Neutrophil (primary cell): ENCODE measurements around the gene PIEZO2.

Experiments
- H3K27ac ChIP-seq: fragments of 200-600 bp; sonication (generic); 2 replicates; pipeline ENCODE4 v1.5.1; 2016; ENCODE audit warnings: mild to moderate bottlenecking, moderate library complexity
- H3K27me3 ChIP-seq: fragments of 200-600 bp; sonication (generic); 2 replicates; pipeline ENCODE4 v1.6.0; 2016; ENCODE audit warnings: mild to moderate bottlenecking
- H3K36me3 ChIP-seq: fragments of 200-600 bp; sonication (generic); 2 replicates; pipeline ENCODE4 v1.5.1; 2017
- H3K4me1 ChIP-seq, 2 experiments: fragments of 200-600 bp in 1 of 2; sonication (generic) in 1 of 2; 1 replicate in 1 of 2; 2 replicates in 1 of 2; pipeline versions ENCODE4 v1.5.1 to v1.6.1; 2013 to 2016; ENCODE audit warnings: low read depth in 1 of 2, low read length in 1 of 2, mild to moderate bottlenecking in 1 of 2, moderate library complexity in 1 of 2; ENCODE audit not compliant: control insufficient read depth in 1 of 2, insufficient read depth in 1 of 2
- H3K4me3 ChIP-seq, 2 experiments: fragments of 200-600 bp in 1 of 2; sonication (generic) in 1 of 2; 1 replicate in 1 of 2; 2 replicates in 1 of 2; pipeline ENCODE4 v1.5.1; 2013 to 2016; ENCODE audit warnings: low read depth in 1 of 2, low read length in 1 of 2, mild to moderate bottlenecking in 1 of 2, moderate library complexity in 1 of 2
- H3K9me3 ChIP-seq: fragments of 200-600 bp; sonication (generic); 2 replicates; pipeline ENCODE4 v1.5.1; 2016
- CTCF ChIP-seq: fragments of 200-600 bp; sonication (generic); IDR thresholded peaks from 2 replicates; pipeline ENCODE4 v1.5.1; 2016; ENCODE audit warnings: antibody characterized with exemption

PIEZO2 gene

DNA sequence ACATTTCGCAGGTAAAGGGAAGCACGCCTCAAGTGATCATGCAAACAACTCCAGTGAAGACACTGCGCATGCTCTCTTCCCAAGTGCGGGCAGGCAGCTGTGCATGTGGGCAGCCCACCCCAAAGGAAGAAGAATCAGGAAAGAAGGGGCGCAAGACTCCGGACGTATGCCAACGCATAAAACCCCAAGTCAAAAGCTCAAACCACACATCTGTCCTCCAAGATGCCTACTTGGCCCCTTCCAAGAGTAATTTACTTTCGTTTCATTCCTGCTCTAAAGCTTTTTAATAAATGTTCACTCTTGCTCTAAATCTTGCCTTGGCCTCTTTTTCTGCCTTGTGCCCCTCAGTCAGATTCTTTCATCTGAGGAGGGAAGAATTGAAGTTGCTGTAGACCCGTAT, 254.9 kb downstream of the PIEZO2 start:
- Histone ChIP-seq H3K27me3 (no peaks in the 10 kb centered on the region), H3K27ac (no peak overlapping the region), H3K4me3 (no peak overlapping the region), H3K9me3 (no peaks in the 10 kb centered on the region), H3K4me1 (no peaks in the 10 kb centered on the region), H3K36me3 (no peaks in the 10 kb centered on the region)
- TF ChIP-seq CTCF: no peak

DNA sequence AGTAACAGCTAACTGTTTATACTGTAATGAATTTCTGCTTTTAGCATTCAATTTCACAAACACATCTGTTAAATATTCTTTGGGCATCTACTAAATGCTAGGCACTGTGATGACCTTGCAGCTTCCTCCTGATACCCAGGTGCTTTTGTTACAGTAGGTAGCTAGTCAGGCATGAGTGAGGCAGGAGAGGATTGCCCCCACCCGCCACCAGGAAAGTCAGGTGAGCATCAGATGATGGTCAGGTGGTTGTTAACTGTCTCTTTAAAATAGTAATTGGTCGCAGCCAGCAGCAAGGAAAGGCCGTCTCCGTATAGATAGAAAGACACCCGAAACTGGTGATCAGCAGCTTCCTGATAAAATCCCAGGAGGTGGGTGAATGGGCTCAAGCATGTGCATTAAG, 255.6 kb downstream of the PIEZO2 start:
- Histone ChIP-seq H3K36me3 (no peaks in the 10 kb centered on the region), H3K9me3 (no peaks in the 10 kb centered on the region), H3K4me1 (no peaks in the 10 kb centered on the region), H3K4me3 (no peak overlapping the region), H3K27ac (no peak overlapping the region), H3K27me3 (no peaks in the 10 kb centered on the region)
- no peak for TF ChIP-seq CTCF

DNA sequence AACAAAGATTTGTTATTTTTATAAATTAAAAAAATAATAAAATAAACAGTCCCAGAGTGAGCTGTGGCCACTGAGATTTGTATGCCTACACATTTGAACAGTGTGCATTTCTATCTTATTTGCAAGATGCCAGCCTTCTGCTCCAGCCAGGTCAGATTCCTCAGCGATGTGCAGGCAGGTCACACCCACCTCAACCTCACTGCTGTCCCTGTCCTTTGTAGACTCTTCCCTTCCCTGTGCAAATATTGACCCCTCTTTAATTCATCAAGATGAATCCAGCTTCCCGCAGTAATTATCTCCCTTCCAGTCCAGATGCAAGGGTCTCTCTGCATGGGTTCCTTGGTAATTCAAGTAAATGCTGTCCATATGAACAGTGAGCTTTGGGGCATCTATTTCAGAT, 256.2 kb downstream of the PIEZO2 start:
- Histone ChIP-seq H3K36me3 (no peaks in the 10 kb centered on the region), H3K9me3 (no peaks in the 10 kb centered on the region), H3K4me3 (no peak overlapping the region), H3K27ac (no peak overlapping the region), H3K27me3 (no peaks in the 10 kb centered on the region), H3K4me1 (no peaks in the 10 kb centered on the region)
- TF ChIP-seq CTCF: no peak

DNA sequence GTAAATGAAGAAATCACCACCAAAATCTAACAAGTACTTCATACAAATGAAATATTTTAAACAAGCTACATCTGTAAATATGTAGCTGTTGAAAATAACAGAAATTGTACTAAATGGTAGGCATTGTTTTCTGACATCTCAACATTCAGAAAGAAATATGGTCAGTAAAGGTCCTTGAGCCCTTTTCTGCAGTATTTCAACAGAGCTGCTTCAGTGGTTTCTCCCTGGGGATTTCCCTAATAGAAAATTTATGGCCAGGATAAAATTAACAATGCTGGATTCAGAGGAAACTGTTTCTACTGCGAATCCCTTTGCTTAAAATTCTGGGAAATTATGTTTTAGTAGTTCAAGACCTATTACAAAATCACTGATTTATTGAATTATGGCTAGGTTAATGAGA, 256.6 kb downstream of the PIEZO2 start:
- H3K27ac ChIP-seq: no peak overlapping the region
- no peaks in the 10 kb centered on the region for H3K36me3 ChIP-seq
- no peaks in the 10 kb centered on the region for H3K4me1 ChIP-seq
- no peak for TF ChIP-seq CTCF
- H3K9me3 ChIP-seq: no peaks in the 10 kb centered on the region
- no peak overlapping the region for H3K4me3 ChIP-seq
- H3K27me3 ChIP-seq: no peaks in the 10 kb centered on the region

DNA sequence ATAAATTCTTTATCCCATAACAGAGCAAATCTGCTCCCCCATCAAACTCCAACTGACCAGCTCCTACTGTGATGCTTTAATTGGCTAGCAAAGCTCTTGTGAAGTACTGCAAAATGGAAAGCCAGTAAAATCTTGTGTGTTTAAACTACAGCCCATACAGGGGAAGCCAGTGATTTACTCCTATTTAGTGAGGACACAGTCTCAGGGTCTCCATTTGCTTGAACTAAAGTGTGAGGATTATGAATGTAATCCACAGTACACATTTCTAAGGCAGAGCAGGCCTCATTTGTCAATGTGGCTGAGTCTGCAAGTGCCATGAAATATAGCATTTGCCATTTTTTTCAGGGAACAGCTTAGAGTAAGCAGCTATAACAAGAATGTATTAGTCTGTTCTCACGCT, 259.3 kb downstream of the PIEZO2 start:
- H3K27me3 ChIP-seq: no peaks in the 10 kb centered on the region
- no peaks in the 10 kb centered on the region for H3K4me1 ChIP-seq
- no peak for TF ChIP-seq CTCF

GRCh38 chr18:10878703-10879102, 270.7 kb downstream of the PIEZO2 start:
- H3K36me3 ChIP-seq: no peaks in the 10 kb centered on the region
- no peak overlapping the region for H3K27ac ChIP-seq
- no peaks in the 10 kb centered on the region for H3K9me3 ChIP-seq
- no peak overlapping the region for H3K4me3 ChIP-seq
- TF ChIP-seq CTCF: no peak
- no peaks in the 10 kb centered on the region for H3K27me3 ChIP-seq
- no peaks in the 10 kb centered on the region for H3K4me1 ChIP-seq

More for the DNA sequence above, 259.3 kb downstream of the PIEZO2 start:
- H3K27ac ChIP-seq: no peak overlapping the region
- no peak overlapping the region for H3K4me3 ChIP-seq
- H3K36me3 ChIP-seq: no peaks in the 10 kb centered on the region
- H3K9me3 ChIP-seq: no peaks in the 10 kb centered on the region
